HepG2 (cell line): ENCODE data around the gene LYPLA2. TPM values are rescaled to one million over a fixed set of nuclear protein-coding genes. Genes with fewer than 3 reads are reported as not detected.

Experiments
- KLF12 ChIP-seq: sonication (generic); formaldehyde crosslinking; IDR thresholded peaks from 2 replicates; pipeline ENCODE4 v1.4.0; 2020; ENCODE audit warnings: missing genetic modification reagents, borderline replicate concordance
- MXI1 ChIP-seq: IDR thresholded peaks from 3 replicates; pipeline ENCODE4 v1.6.1; 2012; ENCODE audit warnings: low read depth, low read length, inconsistent platforms, borderline replicate concordance
- MYC ChIP-seq: sonication (generic); formaldehyde crosslinking; IDR thresholded peaks from 2 replicates; pipeline ENCODE4 v1.9.0; 2021; ENCODE audit warnings: missing genetic modification reagents, borderline replicate concordance
- MYPOP ChIP-seq: sonication (generic); formaldehyde crosslinking; IDR thresholded peaks from 2 replicates; pipeline ENCODE4 v1.8.1; 2023; ENCODE audit warnings: mild to moderate bottlenecking, moderate library complexity, missing genetic modification reagents
- NFYB ChIP-seq: sonication (generic); formaldehyde crosslinking; IDR thresholded peaks from 2 replicates; pipeline ENCODE4 v1.4.0; 2020; ENCODE audit warnings: missing genetic modification reagents
- PITX1 ChIP-seq: sonication (generic); formaldehyde crosslinking; IDR thresholded peaks from 2 replicates; pipeline ENCODE4 v1.5.1; 2020; ENCODE audit warnings: mild to moderate bottlenecking, missing genetic modification reagents
- PPARG ChIP-seq: conservative IDR thresholded peaks from 2 replicates; pipeline ENCODE4 v1.6.1; 2016; ENCODE audit warnings: missing biosample characterization, missing genetic modification reagents
- RARA ChIP-seq: IDR thresholded peaks from 2 replicates; pipeline ENCODE4 v1.6.1; 2016; ENCODE audit warnings: missing genetic modification reagents, missing compliant biosample characterization
- REPIN1 ChIP-seq: sonication (generic); formaldehyde crosslinking; IDR thresholded peaks from 2 replicates; pipeline ENCODE4 v1.8.0; 2022; ENCODE audit warnings: missing genetic modification reagents, low read depth, mild to moderate bottlenecking, borderline replicate concordance
- SOX6 ChIP-seq, 2 experiments: fragments of 450-650 bp in 1 of 2; sonication (generic) in 1 of 2; formaldehyde crosslinking in 1 of 2; IDR thresholded peaks; 2 replicates each; pipeline versions ENCODE4 v1.4.0 to v1.6.1; 2017 to 2020; ENCODE audit warnings: antibody characterized with exemption in 1 of 2, mild to moderate bottlenecking in 1 of 2, missing genetic modification reagents in 1 of 2
- SRF ChIP-seq: IDR thresholded peaks from 2 replicates; pipeline ENCODE4 v1.6.1; 2011; ENCODE audit warnings: mild to moderate bottlenecking, low read depth, low read length, moderate library complexity
- THAP9 ChIP-seq: sonication (generic); formaldehyde crosslinking; IDR thresholded peaks from 2 replicates; pipeline ENCODE4; 2020; ENCODE audit warnings: missing genetic modification reagents, mild to moderate bottlenecking, borderline replicate concordance
- ZFP1 ChIP-seq: IDR thresholded peaks from 2 replicates; pipeline ENCODE4 v1.6.1; 2016
- ZMAT3 ChIP-seq: sonication (generic); formaldehyde crosslinking; conservative IDR thresholded peaks from 2 replicates; pipeline ENCODE4 v1.7.0; 2021; ENCODE audit warnings: missing genetic modification reagents
- ZNF740 ChIP-seq: sonication (generic); formaldehyde crosslinking; IDR thresholded peaks from 2 replicates; pipeline ENCODE4 v1.4.0; 2020; ENCODE audit warnings: missing genetic modification reagents
- ZNF777 ChIP-seq: sonication (generic); formaldehyde crosslinking; IDR thresholded peaks from 2 replicates; pipeline ENCODE4 v1.4.0; 2020; ENCODE audit warnings: missing genetic modification reagents
- ZSCAN29 ChIP-seq: sonication (generic); formaldehyde crosslinking; conservative IDR thresholded peaks from 2 replicates; pipeline ENCODE4 v1.4.0; 2020; ENCODE audit warnings: mild to moderate bottlenecking, missing genetic modification reagents
- polyA plus RNA-seq, 8 experiments: library from polyadenylated mRNA; depleted of rRNA in 3 of 8; stranded (reverse) in 7 of 8; unstranded in 1 of 8; fragments of >200 nt; fragmentation: Illumina TruSeq in 4 of 8; extraction: Trizol in 4 of 8; gene quantifications; 2 replicates each; pipeline versions ENCODE4 v1.2.1 to v1.2.3, GENCODE V29; 2011 to 2016; ENCODE audit warnings: low read depth in 4 of 8, missing spikeins in 1 of 8, mixed read lengths in 1 of 8; ENCODE audit not compliant: insufficient read depth in 1 of 8
- total RNA-seq, 5 experiments: library from RNA; depleted of rRNA; stranded (reverse); fragments of >200 nt; fragmentation: Illumina TruSeq; extraction: Trizol; gene quantifications; 2 replicates each; pipeline ENCODE4 v1.2.3, GENCODE V29; 2016; ENCODE audit warnings: low read depth in 1 of 5

The LYPLA2 gene
- total and polyA plus RNA-seq, 2 of the 13 experiments (the other 11 are each of a cell fraction or from before 2014, with no cell fraction given), result 72.1 to 73.2 TPM

GRCh38 chr1:23777979-23778814, 12.7 kb upstream of the LYPLA2 start, which contains the start of gene PITHD1 (continued):
- TF ChIP-seq MYPOP (peak; percentile 87), ZMAT3 (CRISPR knock-in tag) (no peak; the same call in 1 of the 2 replicates), ZSCAN29 (CRISPR knock-in tag) (0 out of 2 replicates have a peak, but pooled peaks have one; percentile 59), PPARG (CRISPR knock-in tag) (0 out of 2 replicates have a peak, but pooled peaks have one; percentile 36), KLF12 (CRISPR knock-in tag) (peak; percentile 66; the same call in 1 of the 2 replicates), ZNF777 (CRISPR knock-in tag) (peak; percentile 71), SRF (no peak), REPIN1 (CRISPR knock-in tag) (peak; percentile 68), RARA (CRISPR knock-in tag) (peak; percentile 38), SOX6 (IDR thresholded peaks at IDR 0.05) (no peak), SOX6 (CRISPR knock-in tag; IDR thresholded peaks at IDR 0.05) (peak; percentile 48), ZNF740 (CRISPR knock-in tag) (peak; percentile 7; the same call in 1 of the 2 replicates), MXI1 (peak; percentile 70; the same call in 2 of the 3 replicates), PITX1 (CRISPR knock-in tag) (peak; percentile 65; the same call in 1 of the 2 replicates), ZFP1 (CRISPR knock-in tag) (0 out of 2 replicates have a peak, but pooled peaks have one; percentile 52), THAP9 (CRISPR knock-in tag) (0 out of 2 replicates have a peak, but pooled peaks have one; percentile 34), NFYB (CRISPR knock-in tag) (0 out of 2 replicates have a peak, but pooled peaks have one; percentile 23), MYC (peak; percentile 76)
